WTC11 (cell line): Measurements from ENCODE around the gene TPGS2.
"Not testable (repeated sequence)": the region's sequence is repeated elsewhere in the genome, so short reads cannot be mapped to it uniquely, and the experiment has no call there.

Source experiments
- CTCF ChIP-seq: fragments of 200-600 bp; IDR thresholded peaks from 2 replicates; pipeline ENCODE4 v1.8.0; 2022; ENCODE audit warnings: antibody characterized with exemption
- GABPB1 ChIP-seq: sonication (generic); formaldehyde crosslinking; IDR thresholded peaks from 2 replicates; pipeline ENCODE4 v1.8.1; 2023; ENCODE audit warnings: mild to moderate bottlenecking, missing genetic modification reagents
- JUN ChIP-seq: sonication (generic); formaldehyde crosslinking; IDR thresholded peaks from 2 replicates; pipeline ENCODE4 v1.8.0; 2023; ENCODE audit warnings: mild to moderate bottlenecking, missing genetic modification reagents
- NFE2L1 ChIP-seq: sonication (generic); formaldehyde crosslinking; IDR thresholded peaks from 2 replicates; pipeline ENCODE4 v1.8.1; 2023; ENCODE audit warnings: missing genetic modification reagents
- SP1 ChIP-seq: sonication (generic); formaldehyde crosslinking; conservative IDR thresholded peaks from 2 replicates; pipeline ENCODE4 v1.8.1; 2022; ENCODE audit warnings: missing genetic modification reagents

GRCh38 chr18:36762965-36763364 lies 65.8 kb downstream of the TPGS2 start:
- TF ChIP-seq CTCF; SP1 (CRISPR knock-in tag); JUN (CRISPR knock-in tag); GABPB1; NFE2L1 (CRISPR knock-in tag): not testable (repeated sequence)
